ENCODE measurements around the gene MYO1H.
"Not testable (repeated sequence)": the region's sequence is repeated elsewhere in the genome, so short reads cannot be mapped to it uniquely, and the experiment has no call there.

The MYO1H gene

GRCh38 chr12:109406147-109406546 lies 58.4 kb downstream of the MYO1H start:
- in situ Hi-C loops (cut with MboI; ENCODE audit: low sequenced_read_pairs), result not testable (repeated sequence)

- in situ Hi-C loops (cut with MboI; ENCODE audit: low sequenced_read_pairs), result no loop called here
These were observed 71.3 kb downstream of the MYO1H start for GRCh38 chr12:109418848-109419480.

GRCh38 chr12:109421355-109422087 lies 73.8 kb downstream of the MYO1H start:
- in situ Hi-C loops (cut with MboI; ENCODE audit: low sequenced_read_pairs), result no loop called here

GRCh38 chr12:109422251-109422650 lies 74.6 kb downstream of the MYO1H start:
- in situ Hi-C loops (cut with MboI; ENCODE audit: low sequenced_read_pairs), result no loop called here

GRCh38 chr12:109423392-109423791 lies 75.7 kb downstream of the MYO1H start:
- in situ Hi-C loops (cut with MboI; ENCODE audit: low sequenced_read_pairs), result no loop called here

- in situ Hi-C loops (cut with MboI; ENCODE audit: low sequenced_read_pairs), result no loop called here
These were observed 80.4 kb downstream of the MYO1H start for GRCh38 chr12:109428037-109428629.

- in situ Hi-C loops (cut with MboI; ENCODE audit: low sequenced_read_pairs), result not testable (repeated sequence)
These were observed 81.1 kb downstream of the MYO1H start for GRCh38 chr12:109428804-109429203.

- in situ Hi-C loops (cut with MboI; ENCODE audit: low sequenced_read_pairs), result no loop called here
These were observed 82.5 kb downstream of the MYO1H start for GRCh38 chr12:109430244-109430643.

- in situ Hi-C loops (cut with MboI; ENCODE audit: low sequenced_read_pairs), result no loop called here
These were observed 84.7 kb downstream of the MYO1H start for GRCh38 chr12:109432431-109432830.

- in situ Hi-C loops (cut with MboI; ENCODE audit: low sequenced_read_pairs), result no loop called here
These were observed 85.2 kb downstream of the MYO1H start for GRCh38 chr12:109432842-109433304.

GRCh38 chr12:109433618-109434017 lies 85.9 kb downstream of the MYO1H start:
- in situ Hi-C loops (cut with MboI; ENCODE audit: low sequenced_read_pairs), result no loop called here

GRCh38 chr12:109434582-109434981 lies 86.9 kb downstream of the MYO1H start:
- in situ Hi-C loops (cut with MboI; ENCODE audit: low sequenced_read_pairs), result no loop called here

- in situ Hi-C loops (cut with MboI; ENCODE audit: low sequenced_read_pairs), result no loop called here
These were observed 87.9 kb downstream of the MYO1H start for GRCh38 chr12:109435428-109436187.

GRCh38 chr12:109436188-109436560 lies 88.5 kb downstream of the MYO1H start:
- in situ Hi-C loops (cut with MboI; ENCODE audit: low sequenced_read_pairs), result no loop called here

GRCh38 chr12:109439181-109439580 lies 91.5 kb downstream of the MYO1H start:
- in situ Hi-C loops (cut with MboI; ENCODE audit: low sequenced_read_pairs), result no loop called here

- in situ Hi-C loops (cut with MboI; ENCODE audit: low sequenced_read_pairs), result not testable (repeated sequence)
These were observed 92.3 kb downstream of the MYO1H start for GRCh38 chr12:109439951-109440350.

GRCh38 chr12:109440851-109441490 lies 93.3 kb downstream of the MYO1H start:
- in situ Hi-C loops (cut with MboI; ENCODE audit: low sequenced_read_pairs), result no loop called here

GRCh38 chr12:109443794-109444193 lies 96.1 kb downstream of the MYO1H start:
- in situ Hi-C loops (cut with MboI; ENCODE audit: low sequenced_read_pairs), result no loop called here

- in situ Hi-C loops (cut with MboI; ENCODE audit: low sequenced_read_pairs), result no loop called here
These were observed 96.6 kb downstream of the MYO1H start for GRCh38 chr12:109444259-109444658.

- in situ Hi-C loops (cut with MboI; ENCODE audit: low sequenced_read_pairs), result no loop called here
These were observed 97.5 kb downstream of the MYO1H start for GRCh38 chr12:109445191-109445609.

GRCh38 chr12:109446869-109447268 lies 99.2 kb downstream of the MYO1H start:
- in situ Hi-C loops (cut with MboI; ENCODE audit: low sequenced_read_pairs), result no loop called here

Data from HL-60/S4 treated with retinoic acid at 250 ng/mL for 4 days and 3 days (cell line).